Astrocyte (in vitro differentiated cells and primary cell): Measurements from ENCODE around the gene CMYA5. TPM values are rescaled to one million over a fixed set of nuclear protein-coding genes. Genes with fewer than 3 reads are reported as not detected.

Source experiments
- DNase-seq: peaks from one replicate; pipeline ENCODE4 v3.0.0-alpha.2; 2010; ENCODE audit warnings: low read depth
- FAIRE-seq: peaks from 2 replicates; lab custom pipeline; 2011; peaks lifted over from hg19 to GRCh38; lab: Jason Lieb, UNC
- H2AFZ ChIP-seq: 2 replicates; pipeline ENCODE4 v1.6.0; 2012; ENCODE audit warnings: low read depth, low read length, inconsistent platforms
- H3K27ac ChIP-seq: 2 replicates; pipeline ENCODE4 v1.5.1; 2011; ENCODE audit warnings: low read depth, low read length, inconsistent platforms
- H3K27me3 ChIP-seq: 2 replicates; pipeline ENCODE4 v1.6.0; 2011; ENCODE audit warnings: low read length, inconsistent platforms; ENCODE audit not compliant: insufficient read depth
- H3K36me3 ChIP-seq: 2 replicates; pipeline ENCODE4 v1.5.1; 2011; ENCODE audit warnings: low read length, inconsistent platforms; ENCODE audit not compliant: insufficient read depth
- H3K4me1 ChIP-seq: 2 replicates; pipeline ENCODE4 v1.5.1; 2011; ENCODE audit warnings: low read length, inconsistent platforms; ENCODE audit not compliant: insufficient read depth
- H3K4me2 ChIP-seq: 2 replicates; pipeline ENCODE4 v1.6.0; 2012; ENCODE audit warnings: low read length, inconsistent platforms
- H3K4me3 ChIP-seq: 2 replicates; pipeline ENCODE4 v1.5.1; 2011; ENCODE audit warnings: low read depth, mild to moderate bottlenecking, low read length, inconsistent platforms; ENCODE audit not compliant: insufficient read depth
- H3K79me2 ChIP-seq: 2 replicates; pipeline ENCODE4 v1.6.0; 2012; ENCODE audit warnings: mild to moderate bottlenecking, low read length, inconsistent platforms; ENCODE audit not compliant: insufficient read depth
- H3K9ac ChIP-seq: 2 replicates; pipeline ENCODE4 v1.6.0; 2012; ENCODE audit warnings: mild to moderate bottlenecking, low read length, inconsistent platforms
- H3K9me3 ChIP-seq: 2 replicates; pipeline ENCODE4 v1.5.1; 2012; ENCODE audit warnings: low read depth, mild to moderate bottlenecking, low read length, inconsistent platforms; ENCODE audit not compliant: insufficient read depth
- H4K20me1 ChIP-seq: 2 replicates; pipeline ENCODE4 v1.6.0; 2012; ENCODE audit warnings: low read length, inconsistent platforms; ENCODE audit not compliant: insufficient read depth
- H3K27ac Mint-ChIP-seq: one replicate; pipeline ENCODE4 v1.8.0; 2021; ENCODE audit warnings: mild to moderate bottlenecking, mixed read lengths; ENCODE audit not compliant: unreplicated experiment
- H3K27me3 Mint-ChIP-seq: one replicate; pipeline ENCODE4 v1.8.0; 2021; ENCODE audit warnings: low read depth, mixed read lengths; ENCODE audit not compliant: unreplicated experiment
- H3K36me3 Mint-ChIP-seq: one replicate; pipeline ENCODE4 v1.8.0; 2021; ENCODE audit warnings: low read depth, mixed read lengths; ENCODE audit not compliant: unreplicated experiment
- H3K4me1 Mint-ChIP-seq: one replicate; pipeline ENCODE4 v1.8.0; 2021; ENCODE audit warnings: low read depth, mixed read lengths; ENCODE audit not compliant: unreplicated experiment
- H3K4me3 Mint-ChIP-seq: one replicate; pipeline ENCODE4 v1.8.0; 2021; ENCODE audit warnings: mild to moderate bottlenecking, moderate library complexity, mixed read lengths; ENCODE audit not compliant: unreplicated experiment
- H3K9me3 Mint-ChIP-seq: one replicate; pipeline ENCODE4 v1.8.0; 2021; ENCODE audit warnings: mild to moderate bottlenecking, mixed read lengths; ENCODE audit not compliant: unreplicated experiment
- CTCF ChIP-seq: IDR thresholded peaks from 2 replicates; pipeline ENCODE4 v1.5.1; 2011; ENCODE audit warnings: low read depth, mild to moderate bottlenecking, inconsistent platforms, low read length, moderate library complexity; ENCODE audit not compliant: insufficient read depth
- EZH2 ChIP-seq: IDR thresholded peaks from 2 replicates; pipeline ENCODE4 v1.6.1; 2012; ENCODE audit warnings: mild to moderate bottlenecking, low read length, inconsistent platforms; ENCODE audit not compliant: insufficient read depth
- total RNA-seq: library from RNA; stranded (reverse); gene quantifications from 2 replicates; pipeline ENCODE4 v1.2.1, GENCODE V29; 2021

The CMYA5 gene
- total RNA-seq, 1 donor from 2014 or later, result 1.2 TPM

GRCh38 chr5:79806741-79807140 is 117.1 kb downstream of the CMYA5 start:
- H3K27ac ChIP-seq, result no peak overlapping the region
- FAIRE-seq, result no peak
- peak overlapping the region; percentile 57 for H2AFZ ChIP-seq

GRCh38 chr5:79809743-79810142 is 120.1 kb downstream of the CMYA5 start:
- Mint-ChIP-seq H3K9me3 (no peaks in the 10 kb centered on the region), H3K4me1 (no peaks in the 10 kb centered on the region), H3K27ac (no peak overlapping the region), H3K27me3 (no peaks in the 10 kb centered on the region), H3K4me3 (no peak overlapping the region), H3K36me3 (no peaks in the 10 kb centered on the region)
- Histone ChIP-seq H3K9me3 (no peaks in the 10 kb centered on the region), H4K20me1 (no peaks in the 10 kb centered on the region), H3K79me2 (no peaks in the 10 kb centered on the region), H3K4me2 (no peak overlapping the region), H3K9ac (no peak overlapping the region), H3K4me3 (no peak overlapping the region), H3K4me1 (no peaks in the 10 kb centered on the region), H2AFZ (no peak overlapping the region), H3K36me3 (no peaks in the 10 kb centered on the region), H3K27me3 (no peaks in the 10 kb centered on the region), H3K27ac (no peak overlapping the region)
- no peak for TF ChIP-seq EZH2
- no peak for TF ChIP-seq CTCF
- DNase-seq (no peak), FAIRE-seq (no peak)

More at GRCh38 chr5:79806741-79807140, 117.1 kb downstream of the CMYA5 start:
- TF ChIP-seq EZH2 (no peak), CTCF (no peak)
- Mint-ChIP-seq H3K4me3 (no peak overlapping the region), H3K27me3 (no peaks in the 10 kb centered on the region), H3K4me1 (no peaks in the 10 kb centered on the region), H3K36me3 (no peaks in the 10 kb centered on the region), H3K9me3 (no peaks in the 10 kb centered on the region), H3K27ac (no peak overlapping the region)
- H3K4me1 ChIP-seq, result no peaks in the 10 kb centered on the region
- H3K36me3 ChIP-seq, result no peaks in the 10 kb centered on the region
- H3K9me3 ChIP-seq, result no peaks in the 10 kb centered on the region
- no peaks in the 10 kb centered on the region for H3K27me3 ChIP-seq
- H3K4me2 ChIP-seq, result no peak overlapping the region
- DNase-seq, result no peak
- no peaks in the 10 kb centered on the region for H3K79me2 ChIP-seq
- H4K20me1 ChIP-seq, result no peaks in the 10 kb centered on the region
- H3K9ac ChIP-seq, result no peak overlapping the region
- no peak overlapping the region for H3K4me3 ChIP-seq

- Mint-ChIP-seq H3K27ac (no peak overlapping the region), H3K27me3 (no peaks in the 10 kb centered on the region)
- DNase-seq, result no peak
Measured at GRCh38 chr5:79811081-79811480, 121.4 kb downstream of the CMYA5 start.

More at GRCh38 chr5:79811081-79811480, 121.4 kb downstream of the CMYA5 start:
- Histone ChIP-seq H2AFZ (no peak overlapping the region), H3K36me3 (no peaks in the 10 kb centered on the region), H3K9me3 (no peaks in the 10 kb centered on the region), H3K4me3 (no peak overlapping the region), H3K4me2 (no peak overlapping the region), H3K9ac (no peak overlapping the region), H4K20me1 (no peaks in the 10 kb centered on the region), H3K27me3 (no peaks in the 10 kb centered on the region), H3K79me2 (no peaks in the 10 kb centered on the region), H3K4me1 (no peaks in the 10 kb centered on the region), H3K27ac (no peak overlapping the region)
- Mint-ChIP-seq H3K9me3 (no peaks in the 10 kb centered on the region), H3K4me1 (no peaks in the 10 kb centered on the region), H3K36me3 (no peaks in the 10 kb centered on the region), H3K4me3 (no peak overlapping the region)
- no peak for FAIRE-seq
- no peak for TF ChIP-seq CTCF
- no peak for TF ChIP-seq EZH2
